GM12878 (cell line): ENCODE results near the gene AQP3. TPM values are rescaled to one million over a fixed set of nuclear protein-coding genes. Genes with fewer than 3 reads are reported as not detected.

Experiments
- ATAC-seq: fragments of 200-7000 bp; cut with Tn5 transposase; 3 replicates; pipeline ENCODE4 v1.9.1; 2020; ENCODE audit warnings: mild to moderate bottlenecking, moderate library complexity
- BruUV-seq: library from RNA; stranded (reverse); fragments of 400-500 nt; replicated peaks from 2 replicates; lab custom pipeline; 2021; lab: Mats Ljungman, UMichigan
- CTCF ChIA-PET: fragments of 300-600 bp; sonication (Branson Sonifier 250); formaldehyde crosslinking; extraction: SDS; loops from one replicate; lab custom pipeline; 2021; ENCODE audit warnings: inconsistent platforms; lab: Yijun Ruan, JAX
- POLR2A ChIA-PET: fragments of 350-600 bp; formaldehyde crosslinking; extraction: SDS; loops from one replicate; lab custom pipeline; 2021; ENCODE audit warnings: inconsistent platforms; lab: Charles Lee
- RAD21 ChIA-PET: fragments of 300-600 bp; sonication (Branson Sonifier 250); formaldehyde crosslinking; loops from one replicate; lab custom pipeline; 2023; ENCODE audit warnings: antibody characterized with exemption; ENCODE audit not compliant: unreplicated experiment; lab: Charles Lee
- SMC1A ChIA-PET: fragments of 300-600 bp; sonication (Branson Sonifier 250); formaldehyde crosslinking; loops from one replicate; lab custom pipeline; 2023; ENCODE audit not compliant: unreplicated experiment, uncharacterized antibody; lab: Charles Lee
- DNase-seq: peaks from one replicate; pipeline ENCODE4 v3.0.0-alpha.2; 2011; ENCODE audit warnings: low read depth, low spot score
- FAIRE-seq: peaks from 3 replicates; lab custom pipeline; 2011; peaks lifted over from hg19 to GRCh38; lab: Jason Lieb, UNC
- H2AFZ ChIP-seq: 2 replicates; pipeline ENCODE4 v1.6.0; 2011; ENCODE audit warnings: low read depth, low read length, control low read depth; ENCODE audit not compliant: control insufficient read depth
- H3K27ac ChIP-seq: 2 replicates; pipeline ENCODE4 v1.5.1; 2011; ENCODE audit warnings: control low read depth; ENCODE audit not compliant: control insufficient read depth, insufficient read depth
- H3K27me3 ChIP-seq, 2 experiments: replicated peaks in 1 of 2; 2 replicates each; pipeline versions ENCODE4 v1.6.0 to v1.6.1; 2011; ENCODE audit warnings: low read length in 1 of 2; ENCODE audit not compliant: control insufficient read depth in 2 of 2, insufficient read depth in 2 of 2
- H3K36me3 ChIP-seq, 2 experiments: 2 replicates each; pipeline ENCODE4 v1.5.1; 2011; ENCODE audit warnings: low read length in 1 of 2; ENCODE audit not compliant: control insufficient read depth in 2 of 2, insufficient read depth in 2 of 2
- H3K4me1 ChIP-seq: 2 replicates; pipeline ENCODE4 v1.6.1; 2011; ENCODE audit warnings: mild to moderate bottlenecking, low read length, moderate library complexity, mixed read lengths; ENCODE audit not compliant: control insufficient read depth, insufficient read depth
- H3K4me2 ChIP-seq: 2 replicates; pipeline ENCODE4 v1.6.0; 2011; ENCODE audit warnings: control low read depth; ENCODE audit not compliant: control insufficient read depth, insufficient read depth
- H3K4me3 ChIP-seq: fragments of 200-600 bp; sonication (generic); 2 replicates; pipeline ENCODE4 v1.5.1; 2016
- H3K79me2 ChIP-seq: 2 replicates; pipeline ENCODE4 v1.6.0; 2011; ENCODE audit warnings: low read length; ENCODE audit not compliant: control insufficient read depth, insufficient read depth
- H3K9ac ChIP-seq: 2 replicates; pipeline ENCODE4 v1.8.0; 2011; ENCODE audit warnings: low read length, control low read depth, mixed read lengths; ENCODE audit not compliant: control insufficient read depth, insufficient read depth
- H3K9me3 ChIP-seq: replicated peaks from 3 replicates; pipeline ENCODE4 v1.5.1; 2011; ENCODE audit warnings: mild to moderate bottlenecking, low read length; ENCODE audit not compliant: control insufficient read depth, insufficient read depth
- H4K20me1 ChIP-seq: 2 replicates; pipeline ENCODE4 v1.6.0; 2011; ENCODE audit not compliant: control insufficient read depth, insufficient read depth
- BACH1 ChIP-seq: fragments of 450-650 bp; IDR thresholded peaks from 2 replicates; pipeline ENCODE4 v1.6.1; 2017; ENCODE audit warnings: mild to moderate bottlenecking, borderline replicate concordance
- BCL11A ChIP-seq: IDR thresholded peaks from 2 replicates; pipeline ENCODE4 v1.6.1; 2011; ENCODE audit warnings: low read depth, low read length
- BRCA1 ChIP-seq: IDR thresholded peaks from 2 replicates; pipeline ENCODE4 v1.6.1; 2011; ENCODE audit warnings: low read depth, low read length, improper control_type of control experiment
- FOXM1 ChIP-seq: IDR thresholded peaks from 2 replicates; pipeline ENCODE4 v1.6.1; 2012; ENCODE audit warnings: low read depth, mild to moderate bottlenecking, inconsistent platforms, low read length, moderate library complexity
- GATAD2B ChIP-seq: fragments of 450-650 bp; conservative IDR thresholded peaks from 2 replicates; pipeline ENCODE4 v1.6.1; 2017; ENCODE audit warnings: low read depth, mild to moderate bottlenecking, moderate library complexity
- MEF2A ChIP-seq: IDR thresholded peaks from 2 replicates; pipeline ENCODE4 v1.6.1; 2011; ENCODE audit warnings: low read depth, mild to moderate bottlenecking, low read length, moderate library complexity; ENCODE audit not compliant: insufficient read depth
- MXI1 ChIP-seq: fragments of 150-350 bp; IDR thresholded peaks from 2 replicates; pipeline ENCODE4 v1.6.1; 2011; ENCODE audit warnings: low read depth, mild to moderate bottlenecking, inconsistent platforms, low read length, improper control_type of control experiment
- POLR2AphosphoS2 ChIP-seq: IDR thresholded peaks from 2 replicates; pipeline ENCODE4 v1.6.1; 2011; ENCODE audit warnings: low read depth, mild to moderate bottlenecking, low read length, improper control_type of control experiment, moderate library complexity
- RBBP5 ChIP-seq: fragments of 200-600 bp; sonication (generic); conservative IDR thresholded peaks from 2 replicates; pipeline ENCODE4 v1.6.1; 2016
- SREBF2 ChIP-seq: IDR thresholded peaks from 2 replicates; pipeline ENCODE4 v1.6.1; 2012; ENCODE audit warnings: mild to moderate bottlenecking, low read length
- SRF ChIP-seq, 2 experiments: IDR thresholded peaks; 2 replicates each; pipeline ENCODE4 v1.6.1; 2011; ENCODE audit warnings: low read depth in 2 of 2, low read length in 2 of 2, mild to moderate bottlenecking in 1 of 2, moderate library complexity in 1 of 2
- YBX1 ChIP-seq: fragments of 450-650 bp; IDR thresholded peaks from 2 replicates; pipeline ENCODE4 v1.6.1; 2016; ENCODE audit warnings: antibody characterized with exemption
- ZBED1 ChIP-seq: IDR thresholded peaks from 2 replicates; pipeline ENCODE4 v1.6.1; 2016; ENCODE audit warnings: borderline replicate concordance
- ZNF24 ChIP-seq: fragments of 450-650 bp; IDR thresholded peaks from 2 replicates; pipeline ENCODE4 v1.6.1; 2017; ENCODE audit warnings: antibody characterized with exemption, mild to moderate bottlenecking
- WGBS: methylation state at CpG from one replicate; pipeline ENCODE4 v1.1.6; 2016; ENCODE audit warnings: low lambda C conversion rate; ENCODE audit not compliant: insufficient replicate concordance, insufficient coverage; ENCODE audit errors: missing lambda C conversion rate; 5-methylcytosine and 5-hydroxymethylcytosine counted together
- in situ Hi-C: fragments of 300-500 bp; cut with MboI; formaldehyde crosslinking; loops from 9 replicates; pipeline ENCODE4 v1.14.3; 2018; ENCODE audit warnings: mixed read lengths
- intact Hi-C: fragments of 100-400 bp; cut with micrococcal nuclease; formaldehyde crosslinking; loops from one replicate; pipeline ENCODE4 v1.14.2; 2022; ENCODE audit not compliant: unreplicated experiment
- polyA plus RNA-seq, 11 experiments: library from polyadenylated mRNA; depleted of rRNA in 4 of 11; unstranded in 6 of 11; stranded (reverse) in 5 of 11; fragments of >200 nt; fragmentation: Nextera tagmentation in 4 of 11; fragmentation: Illumina TruSeq in 1 of 11; extraction: Ambion mirVana in 4 of 11; extraction: Trizol in 1 of 11; gene quantifications; 1 replicate in 1 of 11; 2 replicates in 10 of 11; pipeline versions ENCODE4 v1.2.1 to v1.2.3, GENCODE V29; 2011 to 2016; ENCODE audit warnings: inconsistent platforms in 2 of 11, missing spikeins in 2 of 11, low read depth in 1 of 11
- total RNA-seq, 4 experiments: library from RNA; depleted of rRNA in 3 of 4; stranded (reverse); fragments of >200 nt in 3 of 4; fragmentation: Illumina TruSeq in 1 of 4; extraction: Trizol in 1 of 4; gene quantifications; 2 replicates each; pipeline versions ENCODE4 v1.2.1 to v1.2.3, GENCODE V29; 2013 to 2021
- TF ChIP-seq, protein P1 (sequence below): fragments of 450-650 bp; IDR thresholded peaks from 2 replicates; pipeline ENCODE4 v1.6.1; 2018; ENCODE audit warnings: mild to moderate bottlenecking, low read depth, moderate library complexity; ENCODE audit not compliant: partially characterized antibody
- TF ChIP-seq, protein P2 (sequence below), 3 experiments: IDR thresholded peaks in 2 of 3; conservative IDR thresholded peaks in 1 of 3; 2 replicates each; pipeline ENCODE4 v1.5.1; 2011; ENCODE audit warnings: low read depth in 3 of 3, low read length in 3 of 3, mild to moderate bottlenecking in 3 of 3, control low read depth in 2 of 3, moderate library complexity in 2 of 3, inconsistent platforms in 1 of 3, mixed read lengths in 1 of 3; ENCODE audit not compliant: control insufficient read depth in 2 of 3, insufficient read depth in 1 of 3; ENCODE audit errors: extremely low read depth in 1 of 3
- TF ChIP-seq, protein P3 (sequence below): IDR thresholded peaks from 2 replicates; pipeline ENCODE4 v1.6.1; 2011; ENCODE audit warnings: mild to moderate bottlenecking, low read depth, low read length, moderate library complexity; ENCODE audit not compliant: insufficient replicate concordance
- TF ChIP-seq, protein P4 (sequence below): fragments of 450-650 bp; IDR thresholded peaks from 2 replicates; pipeline ENCODE4 v1.6.1; 2017; ENCODE audit warnings: low read depth, mild to moderate bottlenecking, moderate library complexity

AQP3 gene
- total and polyA plus RNA-seq, 10 of the 15 experiments (the other 5 are each of a cell fraction or from before 2014, with no cell fraction given) = 0.60 to 11.8 (median 4.5) TPM

DNA sequence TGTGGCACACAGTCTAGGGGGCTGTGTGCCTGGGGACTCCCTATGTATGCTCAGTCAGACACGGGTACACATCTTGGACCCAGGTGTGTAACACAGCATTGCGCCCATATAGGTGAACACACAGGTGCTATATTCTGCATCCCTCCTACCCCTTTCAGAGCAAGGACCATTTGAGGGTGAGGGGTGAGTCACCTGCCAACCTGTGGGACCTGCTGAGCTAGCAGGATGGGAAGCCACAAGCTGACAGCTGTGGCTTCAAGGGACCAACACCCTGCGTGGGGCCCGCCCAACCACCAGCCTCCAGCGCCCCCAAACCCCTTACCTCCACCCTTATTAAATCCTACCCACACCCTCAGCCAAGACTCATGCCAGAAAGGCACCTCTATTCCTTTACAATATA lies 30.4 kb downstream of the AQP3 start:
- no peak for ATAC-seq
- Histone ChIP-seq H3K4me2 (no peak overlapping the region), H3K9ac (no peak overlapping the region), H3K4me3 (no peak overlapping the region), H3K4me1 (no peaks in the 10 kb centered on the region), H3K27me3 (no peaks in the 10 kb centered on the region; a peak in 1 of 4 replicates), H4K20me1 (no peaks in the 10 kb centered on the region), H2AFZ (no peak overlapping the region), H3K27ac (no peak overlapping the region), H3K36me3 (no peaks in the 10 kb centered on the region), H3K79me2 (no peaks in the 10 kb centered on the region), H3K9me3 (no peaks in the 10 kb centered on the region)
- DNase-seq = no peak
- TF ChIP-seq BCL11A (no peak), ZNF24 (no peak), POLR2AphosphoS2 (no peak), MEF2A (no peak), YBX1 (no peak), FOXM1 (no peak), GATAD2B (no peak), SREBF2 (no peak), BACH1 (no peak), RBBP5 (no peak), SRF (IDR thresholded peaks at IDR 0.05; ENCODE audit: low read depth in 2 of 2, low read length in 2 of 2) (no peak), BRCA1 (no peak), ZBED1 (no peak), MXI1 (no peak)
- TF ChIP-seq, protein P1, sequence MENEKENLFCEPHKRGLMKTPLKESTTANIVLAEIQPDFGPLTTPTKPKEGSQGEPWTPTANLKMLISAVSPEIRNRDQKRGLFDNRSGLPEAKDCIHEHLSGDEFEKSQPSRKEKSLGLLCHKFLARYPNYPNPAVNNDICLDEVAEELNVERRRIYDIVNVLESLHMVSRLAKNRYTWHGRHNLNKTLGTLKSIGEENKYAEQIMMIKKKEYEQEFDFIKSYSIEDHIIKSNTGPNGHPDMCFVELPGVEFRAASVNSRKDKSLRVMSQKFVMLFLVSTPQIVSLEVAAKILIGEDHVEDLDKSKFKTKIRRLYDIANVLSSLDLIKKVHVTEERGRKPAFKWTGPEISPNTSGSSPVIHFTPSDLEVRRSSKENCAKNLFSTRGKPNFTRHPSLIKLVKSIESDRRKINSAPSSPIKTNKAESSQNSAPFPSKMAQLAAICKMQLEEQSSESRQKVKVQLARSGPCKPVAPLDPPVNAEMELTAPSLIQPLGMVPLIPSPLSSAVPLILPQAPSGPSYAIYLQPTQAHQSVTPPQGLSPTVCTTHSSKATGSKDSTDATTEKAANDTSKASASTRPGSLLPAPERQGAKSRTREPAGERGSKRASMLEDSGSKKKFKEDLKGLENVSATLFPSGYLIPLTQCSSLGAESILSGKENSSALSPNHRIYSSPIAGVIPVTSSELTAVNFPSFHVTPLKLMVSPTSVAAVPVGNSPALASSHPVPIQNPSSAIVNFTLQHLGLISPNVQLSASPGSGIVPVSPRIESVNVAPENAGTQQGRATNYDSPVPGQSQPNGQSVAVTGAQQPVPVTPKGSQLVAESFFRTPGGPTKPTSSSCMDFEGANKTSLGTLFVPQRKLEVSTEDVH = no peak
- TF ChIP-seq, protein P2, sequence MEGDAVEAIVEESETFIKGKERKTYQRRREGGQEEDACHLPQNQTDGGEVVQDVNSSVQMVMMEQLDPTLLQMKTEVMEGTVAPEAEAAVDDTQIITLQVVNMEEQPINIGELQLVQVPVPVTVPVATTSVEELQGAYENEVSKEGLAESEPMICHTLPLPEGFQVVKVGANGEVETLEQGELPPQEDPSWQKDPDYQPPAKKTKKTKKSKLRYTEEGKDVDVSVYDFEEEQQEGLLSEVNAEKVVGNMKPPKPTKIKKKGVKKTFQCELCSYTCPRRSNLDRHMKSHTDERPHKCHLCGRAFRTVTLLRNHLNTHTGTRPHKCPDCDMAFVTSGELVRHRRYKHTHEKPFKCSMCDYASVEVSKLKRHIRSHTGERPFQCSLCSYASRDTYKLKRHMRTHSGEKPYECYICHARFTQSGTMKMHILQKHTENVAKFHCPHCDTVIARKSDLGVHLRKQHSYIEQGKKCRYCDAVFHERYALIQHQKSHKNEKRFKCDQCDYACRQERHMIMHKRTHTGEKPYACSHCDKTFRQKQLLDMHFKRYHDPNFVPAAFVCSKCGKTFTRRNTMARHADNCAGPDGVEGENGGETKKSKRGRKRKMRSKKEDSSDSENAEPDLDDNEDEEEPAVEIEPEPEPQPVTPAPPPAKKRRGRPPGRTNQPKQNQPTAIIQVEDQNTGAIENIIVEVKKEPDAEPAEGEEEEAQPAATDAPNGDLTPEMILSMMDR (IDR thresholded peaks at IDR 0.05 in 2 of 3, conservative IDR thresholded peaks at IDR 0.05 in 1 of 3; ENCODE audit: control insufficient read depth in 2 of 3, extremely low read depth in 1 of 3, insufficient read depth in 1 of 3, low read depth in 3 of 3, low read length in 3 of 3) = no peak
- TF ChIP-seq, protein P3, sequence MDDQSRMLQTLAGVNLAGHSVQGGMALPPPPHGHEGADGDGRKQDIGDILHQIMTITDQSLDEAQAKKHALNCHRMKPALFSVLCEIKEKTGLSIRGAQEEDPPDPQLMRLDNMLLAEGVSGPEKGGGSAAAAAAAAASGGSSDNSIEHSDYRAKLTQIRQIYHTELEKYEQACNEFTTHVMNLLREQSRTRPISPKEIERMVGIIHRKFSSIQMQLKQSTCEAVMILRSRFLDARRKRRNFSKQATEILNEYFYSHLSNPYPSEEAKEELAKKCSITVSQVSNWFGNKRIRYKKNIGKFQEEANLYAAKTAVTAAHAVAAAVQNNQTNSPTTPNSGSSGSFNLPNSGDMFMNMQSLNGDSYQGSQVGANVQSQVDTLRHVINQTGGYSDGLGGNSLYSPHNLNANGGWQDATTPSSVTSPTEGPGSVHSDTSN = no peak
- TF ChIP-seq, protein P4, sequence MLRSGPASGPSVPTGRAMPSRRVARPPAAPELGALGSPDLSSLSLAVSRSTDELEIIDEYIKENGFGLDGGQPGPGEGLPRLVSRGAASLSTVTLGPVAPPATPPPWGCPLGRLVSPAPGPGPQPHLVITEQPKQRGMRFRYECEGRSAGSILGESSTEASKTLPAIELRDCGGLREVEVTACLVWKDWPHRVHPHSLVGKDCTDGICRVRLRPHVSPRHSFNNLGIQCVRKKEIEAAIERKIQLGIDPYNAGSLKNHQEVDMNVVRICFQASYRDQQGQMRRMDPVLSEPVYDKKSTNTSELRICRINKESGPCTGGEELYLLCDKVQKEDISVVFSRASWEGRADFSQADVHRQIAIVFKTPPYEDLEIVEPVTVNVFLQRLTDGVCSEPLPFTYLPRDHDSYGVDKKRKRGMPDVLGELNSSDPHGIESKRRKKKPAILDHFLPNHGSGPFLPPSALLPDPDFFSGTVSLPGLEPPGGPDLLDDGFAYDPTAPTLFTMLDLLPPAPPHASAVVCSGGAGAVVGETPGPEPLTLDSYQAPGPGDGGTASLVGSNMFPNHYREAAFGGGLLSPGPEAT = no peak
- SMC1A ChIA-PET = interaction anchor here (2.4 kb wide), 1 partner anchor 50 kb away, joined by 8 read pairs; no protein-coding TSS in a partner anchor
- RAD21 ChIA-PET = interaction anchor here (3.2 kb wide), 1 partner anchor 36 kb away, joined by 11 read pairs; no protein-coding TSS in a partner anchor
- intact Hi-C loops (no loop called here), in situ Hi-C loops (no loop called here)
- CTCF ChIA-PET = interaction anchor here (0.7 to 10.1 kb wide), 6 partner anchors 12 to 133 kb away, joined by 3 to 113 read pairs (median 4); partner anchors contain the start of gene AQP3
- POLR2A ChIA-PET = no interaction called here
- no peak for FAIRE-seq
- BruUV-seq = no TSS peak
- WGBS = 0% methylated on average over 5 of the region's 5 CpGs
